CD8-positive, alpha-beta memory T cell (primary cell): Measurements from ENCODE around the gene CACNA2D2. TPM values are rescaled to one million over a fixed set of nuclear protein-coding genes. Genes with fewer than 3 reads are reported as not detected.

ENCODE experiments used
- CTCF ChIA-PET: fragments of 350-600 bp; sonication (Branson Sonifier 250); formaldehyde crosslinking; loops from one replicate; lab custom pipeline; 2021; ENCODE audit warnings: antibody characterized with exemption; lab: Charles Lee
- POLR2A ChIA-PET: fragments of 350-600 bp; sonication (Branson Sonifier 250); formaldehyde crosslinking; loops from one replicate; lab custom pipeline; 2021; ENCODE audit warnings: antibody characterized with exemption; lab: Charles Lee
- DNase-seq, 5 donors: peaks; one replicate each; pipeline versions ENCODE4 v3.0.0 to v3.0.0-alpha.2; 2020 to 2022; ENCODE audit warnings: mixed read lengths in 1 of 5
- H3K27ac ChIP-seq: one replicate; pipeline ENCODE4 v1.7.0; 2013; ENCODE audit warnings: low read depth, mild to moderate bottlenecking, low read length, moderate library complexity
- H3K27me3 ChIP-seq: 2 replicates; pipeline ENCODE4 v1.7.0; 2013; ENCODE audit warnings: low read length, mild to moderate bottlenecking; ENCODE audit not compliant: insufficient read depth, poor library complexity, severe bottlenecking
- H3K36me3 ChIP-seq: 2 replicates; pipeline ENCODE4 v1.7.0; 2013; ENCODE audit warnings: mild to moderate bottlenecking, low read length, moderate library complexity; ENCODE audit not compliant: insufficient read depth
- H3K4me1 ChIP-seq: 2 replicates; pipeline ENCODE4 v1.7.0; 2013; ENCODE audit warnings: mild to moderate bottlenecking, low read length, moderate library complexity; ENCODE audit not compliant: insufficient read depth
- H3K4me3 ChIP-seq: 2 replicates; pipeline ENCODE4 v1.7.0; 2013; ENCODE audit warnings: mild to moderate bottlenecking, low read length
- H3K9me3 ChIP-seq: 2 replicates; pipeline ENCODE4 v1.7.0; 2013; ENCODE audit warnings: mild to moderate bottlenecking, low read length
- H3K27ac Mint-ChIP-seq, 8 donors: one replicate each; pipeline ENCODE4 v1.8.0; 2020 to 2021; ENCODE audit warnings: mixed read lengths in 8 of 8, mild to moderate bottlenecking in 6 of 8, inconsistent platforms in 3 of 8, moderate library complexity in 3 of 8
- H3K27me3 Mint-ChIP-seq, 2 donors: one replicate each; pipeline ENCODE4 v1.8.0; 2020 to 2021; ENCODE audit warnings: mixed read lengths in 2 of 2, mild to moderate bottlenecking in 1 of 2, moderate library complexity in 1 of 2
- H3K36me3 Mint-ChIP-seq, 3 donors: one replicate each; pipeline ENCODE4 v1.8.0; 2020 to 2021; ENCODE audit warnings: mixed read lengths in 3 of 3, inconsistent platforms in 1 of 3, mild to moderate bottlenecking in 1 of 3
- H3K4me1 Mint-ChIP-seq, 3 donors: one replicate each; pipeline ENCODE4 v1.8.0; 2020 to 2021; ENCODE audit warnings: mixed read lengths in 3 of 3, inconsistent platforms in 1 of 3, mild to moderate bottlenecking in 1 of 3
- H3K4me3 Mint-ChIP-seq, 7 donors: one replicate each; pipeline ENCODE4 v1.8.0; 2020 to 2021; ENCODE audit warnings: mixed read lengths in 7 of 7, mild to moderate bottlenecking in 6 of 7, moderate library complexity in 4 of 7, inconsistent platforms in 2 of 7
- H3K9me3 Mint-ChIP-seq, 5 donors: one replicate each; pipeline ENCODE4 v1.8.0; 2020 to 2022; ENCODE audit warnings: mixed read lengths in 5 of 5, mild to moderate bottlenecking in 3 of 5, moderate library complexity in 2 of 5, inconsistent platforms in 1 of 5
- polyA plus RNA-seq: library from polyadenylated mRNA; unstranded; fragments of 300-500 nt; fragmentation: Illumina TruSeq; gene quantifications from one replicate; pipeline ENCODE4 v1.2.3, GENCODE V29; 2021
- total RNA-seq, 2 experiments: library from RNA; stranded (reverse); gene quantifications; one replicate each; pipeline ENCODE4 v1.2.3, GENCODE V29; 2021

The CACNA2D2 gene
- total and polyA plus RNA-seq, 3 experiments from 2014 or later: 0.73 to 2.6 (median 1.1) TPM

GRCh38 chr3:50533316-50533715 lies 29.9 kb upstream of the CACNA2D2 start:
- POLR2A ChIA-PET: no interaction called here
- Mint-ChIP-seq H3K4me1 (no peaks in the 10 kb centered on the region), H3K9me3 (no peaks in the 10 kb centered on the region), H3K36me3 (no peaks in the 10 kb centered on the region), H3K4me3 (no peak overlapping the region), H3K27me3 (peaks cover 7 to 44% of the 10 kb centered on the region in 2 donors), H3K27ac (no peak overlapping the region)
- Histone ChIP-seq H3K9me3 (no peaks in the 10 kb centered on the region), H3K4me1 (no peaks in the 10 kb centered on the region), H3K36me3 (no peaks in the 10 kb centered on the region), H3K27me3 (no peaks in the 10 kb centered on the region), H3K27ac (no peak overlapping the region), H3K4me3 (no peak overlapping the region)
- no peak for DNase-seq
- CTCF ChIA-PET: no interaction called here

- H3K27me3 ChIP-seq: no peaks in the 10 kb centered on the region
- peak overlapping the region in 1 of 8 donors; percentile 22 for H3K27ac Mint-ChIP-seq
- H3K4me3 ChIP-seq: no peak overlapping the region
- POLR2A ChIA-PET: no interaction called here
- H3K36me3 Mint-ChIP-seq: no peaks in the 10 kb centered on the region
- no peak for DNase-seq
- no peaks in the 10 kb centered on the region for H3K4me1 ChIP-seq
- H3K9me3 Mint-ChIP-seq: no peaks in the 10 kb centered on the region
- CTCF ChIA-PET: no interaction called here
- no peaks in the 10 kb centered on the region for H3K9me3 ChIP-seq
- no peak overlapping the region for H3K4me3 Mint-ChIP-seq
- H3K27ac ChIP-seq: no peak overlapping the region
- no peaks in the 10 kb centered on the region for H3K36me3 ChIP-seq
- no peaks in the 10 kb centered on the region for H3K4me1 Mint-ChIP-seq
- H3K27me3 Mint-ChIP-seq: peaks cover 11 to 41% of the 10 kb centered on the region in 2 donors
Observed at GRCh38 chr3:50532062-50532705, 28.8 kb upstream of the CACNA2D2 start.

DNA sequence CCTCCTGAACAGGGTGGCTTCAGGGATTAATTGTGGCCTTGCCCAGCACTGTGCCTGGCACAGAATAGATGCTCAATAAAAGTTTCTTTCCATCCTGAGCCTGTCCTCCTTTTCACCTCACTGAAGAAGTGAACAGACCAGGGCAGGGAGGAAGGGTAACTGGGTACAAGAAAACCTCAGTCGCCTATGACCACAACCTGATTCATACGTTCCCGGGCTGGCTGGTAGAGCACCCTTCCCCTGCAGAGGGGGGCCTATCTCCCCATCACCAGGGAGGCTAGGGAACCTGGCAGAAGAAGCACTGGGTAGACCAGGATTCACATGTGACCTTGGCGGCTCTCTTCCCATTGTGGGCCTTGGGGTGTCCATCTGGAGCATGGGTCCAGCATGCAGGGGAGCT lies 27.8 kb upstream of the CACNA2D2 start:
- Histone ChIP-seq H3K9me3 (no peaks in the 10 kb centered on the region), H3K36me3 (no peaks in the 10 kb centered on the region), H3K27ac (no peak overlapping the region), H3K4me1 (no peaks in the 10 kb centered on the region), H3K4me3 (no peak overlapping the region), H3K27me3 (no peaks in the 10 kb centered on the region)
- Mint-ChIP-seq H3K27ac (no peak overlapping the region), H3K27me3 (peaks cover 11 to 34% of the 10 kb centered on the region in 2 donors), H3K4me1 (no peaks in the 10 kb centered on the region), H3K4me3 (no peak overlapping the region), H3K36me3 (no peaks in the 10 kb centered on the region), H3K9me3 (no peaks in the 10 kb centered on the region)
- POLR2A ChIA-PET: no interaction called here
- CTCF ChIA-PET: no interaction called here
- DNase-seq: no peak

- no peaks in the 10 kb centered on the region for H3K36me3 Mint-ChIP-seq
- H3K9me3 Mint-ChIP-seq: no peaks in the 10 kb centered on the region
- no peaks in the 10 kb centered on the region for H3K4me1 ChIP-seq
- POLR2A ChIA-PET: no interaction called here
- H3K4me1 Mint-ChIP-seq: no peaks in the 10 kb centered on the region
- H3K27ac Mint-ChIP-seq: no peak overlapping the region
- H3K36me3 ChIP-seq: no peaks in the 10 kb centered on the region
- H3K9me3 ChIP-seq: no peaks in the 10 kb centered on the region
- no peak overlapping the region for H3K4me3 Mint-ChIP-seq
- no peaks in the 10 kb centered on the region for H3K27me3 ChIP-seq
- CTCF ChIA-PET: no interaction called here
- no peak for DNase-seq
- no peak overlapping the region for H3K4me3 ChIP-seq
- no peak overlapping the region for H3K27ac ChIP-seq
- H3K27me3 Mint-ChIP-seq: peaks cover 11 to 26% of the 10 kb centered on the region in 2 donors
Observed at GRCh38 chr3:50530001-50530970, 26.9 kb upstream of the CACNA2D2 start.

- Mint-ChIP-seq H3K27ac (no peak overlapping the region), H3K27me3 (peaks cover 13 to 21% of the 10 kb centered on the region in 2 donors), H3K4me1 (no peaks in the 10 kb centered on the region), H3K36me3 (no peaks in the 10 kb centered on the region), H3K9me3 (no peaks in the 10 kb centered on the region), H3K4me3 (no peak overlapping the region)
- Histone ChIP-seq H3K4me1 (no peaks in the 10 kb centered on the region), H3K4me3 (no peak overlapping the region), H3K27me3 (no peaks in the 10 kb centered on the region), H3K36me3 (no peaks in the 10 kb centered on the region), H3K27ac (no peak overlapping the region), H3K9me3 (no peaks in the 10 kb centered on the region)
- DNase-seq: peak in 2 of 5 donors; percentile 16 to 60
- POLR2A ChIA-PET: no interaction called here
- CTCF ChIA-PET: no interaction called here
Observed at GRCh38 chr3:50525987-50526386, 22.6 kb upstream of the CACNA2D2 start.

DNA sequence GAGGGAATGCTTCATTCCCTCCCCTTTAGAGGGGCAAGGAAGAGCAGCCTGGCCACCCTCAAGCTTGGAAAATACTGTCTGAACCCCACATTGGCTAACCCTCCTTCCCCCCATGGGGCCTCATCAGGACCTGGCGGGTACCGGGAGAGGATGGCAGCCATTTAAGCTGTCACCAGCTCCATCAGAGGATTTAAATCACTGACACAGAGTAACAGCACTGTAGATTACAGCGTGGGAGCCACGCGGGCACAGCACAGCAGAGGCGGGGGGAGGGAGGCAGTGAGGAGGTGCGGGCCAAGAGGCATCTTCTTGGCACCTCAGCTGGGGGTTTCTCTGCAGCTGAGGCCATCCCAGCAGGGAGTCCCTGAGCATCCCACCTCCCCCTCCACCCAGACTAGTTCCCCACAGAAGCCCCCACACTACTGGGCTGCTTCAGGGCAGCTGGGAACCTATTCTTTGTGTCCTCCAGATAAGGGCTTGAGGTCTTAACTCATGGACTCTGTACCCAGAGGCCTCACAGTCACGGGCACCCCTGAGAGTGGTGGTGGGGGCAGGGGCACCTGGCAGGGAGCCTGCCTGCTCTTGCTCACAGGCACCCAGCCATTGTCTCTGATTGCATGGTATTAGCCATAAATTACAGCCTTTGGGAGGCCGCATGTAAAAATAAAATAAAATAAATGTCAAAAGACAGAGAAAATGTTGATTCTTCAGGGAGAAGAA lies 21.9 kb upstream of the CACNA2D2 start:
- Histone ChIP-seq H3K27me3 (no peaks in the 10 kb centered on the region), H3K4me3 (no peak overlapping the region), H3K4me1 (no peaks in the 10 kb centered on the region), H3K27ac (no peak overlapping the region), H3K9me3 (no peaks in the 10 kb centered on the region), H3K36me3 (no peaks in the 10 kb centered on the region)
- no peak overlapping the region for H3K27ac Mint-ChIP-seq
- H3K27me3 Mint-ChIP-seq: peaks cover 16% of the 10 kb centered on the region in 2 donors
- DNase-seq: no peak
- ChIA-PET CTCF (interaction anchor here (1.7 kb wide), 1 partner anchor 89 kb away, joined by 4 read pairs; no protein-coding TSS in a partner anchor), POLR2A (no interaction called here)
- H3K4me1 Mint-ChIP-seq: no peaks in the 10 kb centered on the region
- no peaks in the 10 kb centered on the region for H3K36me3 Mint-ChIP-seq
- no peaks in the 10 kb centered on the region for H3K9me3 Mint-ChIP-seq
- H3K4me3 Mint-ChIP-seq: no peak overlapping the region

- no peaks in the 10 kb centered on the region for H3K36me3 ChIP-seq
- peaks cover 14% of the 10 kb centered on the region in 2 donors for H3K27me3 Mint-ChIP-seq
Observed at GRCh38 chr3:50524746-50525145, 21.3 kb upstream of the CACNA2D2 start.

More at GRCh38 chr3:50524746-50525145, 21.3 kb upstream of the CACNA2D2 start:
- H3K4me3 Mint-ChIP-seq: no peak overlapping the region
- Histone ChIP-seq H3K9me3 (no peaks in the 10 kb centered on the region), H3K4me1 (no peaks in the 10 kb centered on the region), H3K4me3 (no peak overlapping the region), H3K27me3 (no peaks in the 10 kb centered on the region), H3K27ac (no peak overlapping the region)
- no peak for DNase-seq
- H3K9me3 Mint-ChIP-seq: no peaks in the 10 kb centered on the region
- H3K27ac Mint-ChIP-seq: no peak overlapping the region
- ChIA-PET POLR2A (no interaction called here), CTCF (interaction anchor here (0.9 to 1.9 kb wide), 5 partner anchors 18 to 175 kb away, joined by 3 to 8 read pairs (median 4); no protein-coding TSS in a partner anchor)
- no peaks in the 10 kb centered on the region for H3K36me3 Mint-ChIP-seq
- peaks cover 0 to 1% (median 0%) of the 10 kb centered on the region in 3 donors for H3K4me1 Mint-ChIP-seq
